ENCODE measurements around the gene TRIML1. TPM values are rescaled to one million over a fixed set of nuclear protein-coding genes. Genes with fewer than 3 reads are reported as not detected.

Gene TRIML1
- total and polyA plus RNA-seq, 2 experiments from 2014 or later, result not detected

DNA sequence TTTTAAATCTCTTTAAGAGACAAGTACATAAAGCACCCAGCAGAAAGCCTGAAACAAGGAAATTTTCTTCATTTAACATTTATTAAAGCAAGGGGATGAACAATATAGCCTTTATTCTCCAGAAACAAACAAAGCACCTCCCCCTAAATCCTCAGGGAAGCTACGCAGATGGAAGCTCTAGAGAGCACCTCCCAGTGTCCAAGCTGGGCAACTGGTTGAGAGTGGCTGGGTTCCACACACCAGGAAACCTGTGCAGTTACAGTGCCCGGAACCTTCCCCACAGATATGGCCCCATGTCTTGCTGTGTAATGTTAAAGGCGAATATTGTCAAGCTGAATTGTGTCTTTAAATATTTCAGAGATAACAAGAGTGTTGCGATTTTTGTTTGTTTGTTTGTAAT lies 8.9 kb upstream of the TRIML1 start:
- Histone ChIP-seq H3K27ac (no peak overlapping the region), H3K9me2 (replicated peaks; ENCODE audit: insufficient read depth) (no peaks in the 10 kb centered on the region), H3K9me3 (ENCODE audit: low read depth) (no peaks in the 10 kb centered on the region), H3K4me2 (no peak overlapping the region), H3K79me2 (no peaks in the 10 kb centered on the region), H4K20me1 (ENCODE audit: insufficient read depth, poor library complexity, severe bottlenecking) (no peaks in the 10 kb centered on the region), H3K27me3 (no peaks in the 10 kb centered on the region), H3K4me1 (ENCODE audit: insufficient read depth) (no peaks in the 10 kb centered on the region), H3K4me3 (no peak overlapping the region), H2AFZ (no peak overlapping the region), H3K36me3 (replicated peaks; ENCODE audit: insufficient read depth, low read depth) (no peaks in the 10 kb centered on the region)
- TF ChIP-seq, protein P1, sequence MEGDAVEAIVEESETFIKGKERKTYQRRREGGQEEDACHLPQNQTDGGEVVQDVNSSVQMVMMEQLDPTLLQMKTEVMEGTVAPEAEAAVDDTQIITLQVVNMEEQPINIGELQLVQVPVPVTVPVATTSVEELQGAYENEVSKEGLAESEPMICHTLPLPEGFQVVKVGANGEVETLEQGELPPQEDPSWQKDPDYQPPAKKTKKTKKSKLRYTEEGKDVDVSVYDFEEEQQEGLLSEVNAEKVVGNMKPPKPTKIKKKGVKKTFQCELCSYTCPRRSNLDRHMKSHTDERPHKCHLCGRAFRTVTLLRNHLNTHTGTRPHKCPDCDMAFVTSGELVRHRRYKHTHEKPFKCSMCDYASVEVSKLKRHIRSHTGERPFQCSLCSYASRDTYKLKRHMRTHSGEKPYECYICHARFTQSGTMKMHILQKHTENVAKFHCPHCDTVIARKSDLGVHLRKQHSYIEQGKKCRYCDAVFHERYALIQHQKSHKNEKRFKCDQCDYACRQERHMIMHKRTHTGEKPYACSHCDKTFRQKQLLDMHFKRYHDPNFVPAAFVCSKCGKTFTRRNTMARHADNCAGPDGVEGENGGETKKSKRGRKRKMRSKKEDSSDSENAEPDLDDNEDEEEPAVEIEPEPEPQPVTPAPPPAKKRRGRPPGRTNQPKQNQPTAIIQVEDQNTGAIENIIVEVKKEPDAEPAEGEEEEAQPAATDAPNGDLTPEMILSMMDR (IDR thresholded peaks at IDR 0.05; ENCODE audit: poor library complexity), result no peak
- TF ChIP-seq EZH2 (IDR thresholded peaks at IDR 0.05; ENCODE audit: borderline replicate concordance), result no peak
- no peak for TF ChIP-seq EZH2phosphoT487 (IDR thresholded peaks at IDR 0.05; ENCODE audit: low read depth, severe bottlenecking, unreplicated experiment)
- WGBS (ENCODE audit: low lambda C conversion rate, missing lambda C conversion rate), result 87% methylated on average over 4 of the region's 4 CpGs
- DNase-seq (ENCODE audit: low spot score), result no peak

DNA sequence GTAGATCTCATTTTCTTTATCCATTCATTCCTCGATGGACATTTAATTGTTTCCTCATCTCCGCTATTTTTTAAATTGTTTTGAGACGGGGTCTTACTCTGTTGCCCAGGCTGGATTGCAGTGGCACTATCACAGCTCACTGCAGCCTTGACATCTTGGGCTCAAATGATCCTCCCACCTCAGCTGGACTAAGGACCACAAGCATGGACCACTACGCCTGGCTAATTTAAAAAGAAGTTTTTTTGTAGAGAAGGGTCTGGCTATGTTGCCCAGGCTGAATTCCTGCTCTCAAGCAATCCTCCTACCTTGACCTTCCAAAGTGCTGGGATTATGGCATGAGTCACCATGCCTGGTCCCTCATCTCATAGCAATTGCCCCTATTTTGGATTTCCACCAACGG lies 7.0 kb upstream of the TRIML1 start:
- Histone ChIP-seq H4K20me1 (ENCODE audit: insufficient read depth, poor library complexity, severe bottlenecking) (no peaks in the 10 kb centered on the region), H3K4me2 (no peak overlapping the region), H3K27ac (no peak overlapping the region), H3K4me1 (ENCODE audit: insufficient read depth) (no peaks in the 10 kb centered on the region), H2AFZ (no peak overlapping the region), H3K9me3 (ENCODE audit: low read depth) (no peaks in the 10 kb centered on the region), H3K9me2 (replicated peaks; ENCODE audit: insufficient read depth) (no peaks in the 10 kb centered on the region), H3K36me3 (replicated peaks; ENCODE audit: insufficient read depth, low read depth) (no peaks in the 10 kb centered on the region), H3K27me3 (no peaks in the 10 kb centered on the region), H3K79me2 (no peaks in the 10 kb centered on the region), H3K4me3 (no peak overlapping the region)
- no peak for TF ChIP-seq EZH2phosphoT487 (IDR thresholded peaks at IDR 0.05; ENCODE audit: low read depth, severe bottlenecking, unreplicated experiment)
- TF ChIP-seq, protein P1 (IDR thresholded peaks at IDR 0.05; ENCODE audit: poor library complexity), result no peak
- no peak for TF ChIP-seq EZH2 (IDR thresholded peaks at IDR 0.05; ENCODE audit: borderline replicate concordance)
- DNase-seq (ENCODE audit: low spot score), result no peak
- WGBS (ENCODE audit: low lambda C conversion rate, missing lambda C conversion rate), result 92% methylated on average over 5 of the region's 5 CpGs

DNA sequence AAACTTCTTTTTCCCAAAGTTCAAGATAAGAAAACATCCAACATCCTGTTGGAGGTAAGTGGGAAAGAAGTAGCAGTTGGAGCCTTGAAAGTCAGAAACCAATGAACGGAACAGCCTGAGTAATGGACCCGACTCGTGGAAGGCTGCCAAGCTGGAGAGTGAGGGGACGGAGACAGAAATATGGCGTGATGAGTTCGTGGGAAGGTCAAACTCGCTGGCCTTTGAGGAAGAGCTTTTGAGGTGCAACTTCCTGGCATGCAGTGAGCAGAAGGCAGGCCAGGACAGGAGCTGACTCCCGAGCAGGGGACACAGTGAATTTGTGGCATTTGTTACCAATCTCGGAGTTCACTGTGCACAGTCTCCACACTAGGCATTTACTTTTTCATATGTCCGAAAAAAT lies 1.0 kb upstream of the TRIML1 start:
- no peak overlapping the region for H2AFZ ChIP-seq

More for the DNA sequence above, 1.0 kb upstream of the TRIML1 start:
- TF ChIP-seq EZH2 (IDR thresholded peaks at IDR 0.05; ENCODE audit: borderline replicate concordance) (no peak), EZH2phosphoT487 (IDR thresholded peaks at IDR 0.05; ENCODE audit: low read depth, severe bottlenecking, unreplicated experiment) (no peak)
- TF ChIP-seq, protein P1 (IDR thresholded peaks at IDR 0.05; ENCODE audit: poor library complexity), result no peak
- Histone ChIP-seq H3K4me3 (no peak overlapping the region), H3K4me1 (ENCODE audit: insufficient read depth) (no peaks in the 10 kb centered on the region), H3K36me3 (replicated peaks; ENCODE audit: insufficient read depth, low read depth) (no peaks in the 10 kb centered on the region), H4K20me1 (ENCODE audit: insufficient read depth, poor library complexity, severe bottlenecking) (no peaks in the 10 kb centered on the region), H3K27ac (no peak overlapping the region), H3K9me2 (replicated peaks; ENCODE audit: insufficient read depth) (no peaks in the 10 kb centered on the region), H3K4me2 (no peak overlapping the region), H3K79me2 (no peaks in the 10 kb centered on the region), H3K9me3 (ENCODE audit: low read depth) (no peaks in the 10 kb centered on the region), H3K27me3 (no peaks in the 10 kb centered on the region)
- WGBS (ENCODE audit: low lambda C conversion rate, missing lambda C conversion rate), result 86% methylated on average over 10 of the region's 10 CpGs
- DNase-seq (ENCODE audit: low spot score), result no peak

Measured in hepatocyte (in vitro differentiated cells).